Inflammatory macrophage treated with lipopolysaccharide for 4 hours (primary cell): ENCODE results near the gene CLDN11.

Experiments
- DNase-seq: peaks from one replicate; pipeline ENCODE4 v3.0.0-alpha.2; 2020

Gene CLDN11

DNA sequence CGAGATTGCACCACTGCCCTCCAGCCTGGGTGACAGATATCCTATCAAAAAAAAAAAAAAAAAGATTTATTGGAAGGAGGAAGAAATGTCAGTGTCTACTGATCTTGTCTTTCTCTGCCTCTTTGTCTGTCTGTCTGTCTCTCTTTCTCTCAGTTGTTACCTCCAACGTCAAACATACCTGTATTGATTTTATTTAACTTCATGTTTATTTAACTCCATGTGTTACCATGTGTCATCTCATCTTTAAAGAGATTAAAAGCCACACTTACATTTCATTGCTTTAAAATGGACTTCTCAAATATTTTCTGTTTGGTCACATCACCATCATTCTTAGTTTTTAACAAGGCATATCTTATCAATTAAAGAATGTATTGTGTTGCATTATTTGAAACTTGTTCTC lies 9.4 kb downstream of the CLDN11 start:
- no peak for DNase-seq

DNA sequence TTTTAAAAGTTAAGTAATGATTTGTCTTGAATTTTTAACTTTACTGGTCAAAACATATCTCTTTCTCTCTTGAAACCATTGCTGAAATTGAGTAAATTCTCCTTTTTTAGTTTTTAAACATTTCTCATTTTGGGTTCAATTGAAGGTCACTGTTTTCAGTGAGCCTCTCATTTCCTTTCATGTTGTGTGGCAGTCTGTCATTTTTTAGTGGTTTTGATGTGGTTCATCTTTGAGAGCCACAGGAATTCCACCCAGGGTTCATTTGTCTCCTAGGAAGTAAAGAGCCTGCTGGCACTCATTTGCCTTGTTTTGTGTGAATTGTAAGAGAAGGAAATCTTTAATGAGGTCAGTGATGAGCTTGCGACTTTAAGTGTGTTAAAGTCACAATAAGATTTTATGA lies 10.4 kb downstream of the CLDN11 start:
- DNase-seq = no peak

DNA sequence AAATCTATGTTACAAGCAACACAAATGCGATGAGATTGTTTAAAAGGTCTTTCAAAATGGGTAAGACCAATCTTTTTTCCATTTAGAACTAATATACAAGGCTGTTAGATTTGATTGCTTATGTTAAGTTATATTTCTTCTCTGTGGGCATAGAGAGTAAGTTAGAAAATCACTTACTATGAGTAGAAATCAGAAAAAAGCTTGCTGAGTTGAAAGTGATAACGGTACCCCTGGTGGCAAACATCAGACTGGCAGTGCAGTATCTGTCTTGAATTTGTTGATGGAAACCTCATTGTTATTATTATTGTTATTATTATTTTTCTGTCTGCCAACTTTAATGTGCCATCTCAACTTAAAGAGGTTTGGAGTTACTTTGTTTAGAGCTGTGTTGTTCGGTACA lies 12.4 kb downstream of the CLDN11 start:
- no peak for DNase-seq

DNA sequence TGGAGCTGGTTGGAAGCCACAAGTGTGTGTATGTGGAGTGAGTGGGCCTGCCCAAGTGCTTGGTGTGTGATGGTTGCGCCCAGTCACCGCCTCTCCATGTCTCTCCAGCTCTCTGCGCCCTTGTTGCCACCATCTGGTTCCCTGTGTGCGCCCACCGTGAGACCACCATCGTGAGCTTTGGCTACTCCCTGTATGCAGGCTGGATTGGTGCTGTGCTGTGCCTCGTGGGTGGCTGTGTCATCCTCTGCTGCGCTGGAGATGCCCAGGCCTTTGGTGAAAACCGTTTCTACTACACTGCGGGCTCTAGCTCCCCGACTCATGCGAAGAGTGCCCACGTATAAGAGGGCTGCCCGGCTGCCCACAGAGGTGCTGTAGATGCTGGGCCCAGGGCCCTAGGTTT lies 13.7 kb downstream of the CLDN11 start:
- no peak for DNase-seq

DNA sequence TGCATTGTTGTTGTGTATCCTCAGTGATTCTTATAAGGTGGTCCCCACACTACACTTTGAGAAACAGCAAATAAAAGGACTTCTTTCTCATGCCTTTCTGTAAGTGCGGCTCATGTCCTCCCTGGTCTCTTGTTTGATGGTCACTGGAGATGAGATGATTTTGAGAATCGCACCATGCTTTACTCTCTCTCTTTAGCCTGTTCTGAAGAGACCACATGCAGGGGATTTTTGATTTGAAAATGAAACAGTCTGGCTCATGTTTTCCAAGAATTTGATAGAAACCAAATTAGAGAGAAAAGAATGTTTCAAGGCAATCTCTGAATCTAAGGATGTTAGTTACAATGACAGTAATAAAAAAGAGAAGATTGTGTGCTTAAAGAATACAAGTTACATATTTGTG lies 18.0 kb downstream of the CLDN11 start:
- DNase-seq = no peak

DNA sequence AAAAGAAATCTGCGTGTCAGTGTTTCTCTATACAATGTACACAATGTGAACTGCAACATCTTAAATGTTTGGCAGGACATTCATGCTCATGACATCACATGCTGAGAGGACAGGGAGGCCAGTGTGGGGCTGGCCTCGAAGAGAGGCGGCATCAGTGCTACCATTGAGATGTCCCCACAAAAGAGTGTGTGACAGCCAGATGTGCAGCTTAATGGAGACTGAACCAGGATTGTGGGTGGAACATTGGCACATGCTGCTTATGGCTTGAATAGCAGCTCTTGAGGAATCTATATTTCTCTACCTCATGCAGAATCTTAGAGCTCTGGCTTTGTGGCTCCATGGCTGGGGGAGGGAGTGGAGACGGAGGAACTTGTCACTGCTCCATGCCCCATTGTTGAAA lies 18.5 kb downstream of the CLDN11 start:
- no peak for DNase-seq

DNA sequence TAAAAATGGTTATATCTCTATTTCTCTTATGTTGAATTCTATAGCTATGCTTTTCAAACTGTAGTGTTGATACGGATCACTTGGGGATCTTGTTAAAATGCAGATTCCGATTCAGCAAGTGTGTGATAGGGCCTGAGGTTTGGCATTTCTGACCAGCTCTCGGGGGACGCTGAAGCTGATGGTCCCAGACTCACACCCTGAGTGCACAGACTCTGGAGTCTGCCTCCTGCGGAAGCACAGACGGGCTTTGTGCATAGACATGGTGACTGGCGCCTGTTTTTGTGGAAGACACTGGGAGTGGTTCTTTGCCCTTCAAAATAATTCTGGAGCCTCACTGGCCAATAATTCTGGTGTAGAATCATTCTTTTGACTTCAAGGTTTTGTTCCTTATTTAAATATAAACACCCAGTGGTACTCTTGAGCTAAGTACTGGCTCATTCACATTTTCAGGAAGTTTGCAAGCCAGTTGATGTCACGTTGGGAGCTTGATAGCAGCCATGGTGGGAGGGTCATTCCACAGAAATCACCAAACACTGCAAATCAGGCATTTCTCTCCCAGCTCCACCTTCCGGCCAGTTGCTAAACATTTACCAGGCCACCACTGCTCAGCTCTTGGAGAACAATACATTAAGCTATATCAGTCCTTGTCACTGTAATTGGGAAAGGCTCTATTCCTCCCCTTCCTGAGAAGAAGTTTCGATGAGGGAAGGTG lies 19.2 kb downstream of the CLDN11 start:
- no peak for DNase-seq

DNA sequence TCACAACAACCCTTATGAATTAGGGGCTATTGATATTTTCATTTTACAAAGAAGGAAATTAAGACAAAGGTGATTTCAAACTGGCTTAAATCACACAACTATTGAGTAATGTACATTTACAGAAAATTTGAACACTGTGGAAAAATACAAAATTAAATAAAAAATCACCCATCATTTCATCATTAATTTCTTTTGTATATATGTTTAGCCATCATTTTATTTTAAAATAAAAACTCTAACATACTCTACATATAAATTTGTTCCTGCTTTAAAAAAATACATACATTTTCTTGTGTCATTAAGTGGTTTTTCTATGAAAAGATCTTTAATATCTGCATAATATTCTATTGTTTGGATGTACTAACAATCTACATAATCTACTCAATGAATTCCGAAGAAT lies 20.2 kb downstream of the CLDN11 start:
- no peak for DNase-seq

DNA sequence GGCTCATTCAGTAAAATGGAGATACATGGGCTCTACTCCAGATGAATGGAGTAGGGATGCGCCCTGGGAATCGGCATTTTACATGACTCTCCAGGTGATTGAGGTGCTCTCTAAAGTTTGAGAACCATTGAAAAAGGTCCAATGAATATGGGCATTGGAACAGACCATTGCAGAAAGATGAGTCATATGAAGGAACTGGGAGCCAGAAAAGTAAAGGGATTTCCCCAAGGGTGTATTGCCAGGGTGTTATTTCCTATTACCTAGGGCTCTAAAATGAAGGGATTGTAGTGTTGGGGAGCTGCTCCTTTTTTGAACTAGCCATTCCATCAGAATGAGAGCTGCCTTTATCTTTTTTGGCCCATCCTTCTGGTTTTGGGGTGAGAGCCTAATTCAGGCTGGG lies 21.7 kb downstream of the CLDN11 start:
- peak; percentile 22 for DNase-seq

DNA sequence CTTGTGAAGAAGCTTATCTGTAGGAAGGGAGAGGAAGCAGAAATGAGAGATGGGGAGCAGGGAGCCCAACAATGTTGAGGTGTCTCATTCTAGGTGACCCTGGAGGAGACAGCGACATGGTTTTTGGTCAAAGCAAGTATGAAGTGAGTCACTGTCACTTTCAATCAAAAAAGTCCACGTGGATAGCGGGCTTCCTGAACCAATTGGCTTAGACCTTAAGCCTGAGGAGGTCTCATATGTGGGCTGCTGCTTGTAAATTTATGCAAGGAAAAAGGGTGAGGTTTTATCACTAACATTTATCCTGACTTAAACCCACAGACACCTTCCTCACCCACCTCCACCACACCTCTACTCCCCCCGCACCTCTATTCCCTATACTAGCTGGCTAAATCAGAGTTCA lies 22.7 kb downstream of the CLDN11 start:
- DNase-seq = no peak

DNA sequence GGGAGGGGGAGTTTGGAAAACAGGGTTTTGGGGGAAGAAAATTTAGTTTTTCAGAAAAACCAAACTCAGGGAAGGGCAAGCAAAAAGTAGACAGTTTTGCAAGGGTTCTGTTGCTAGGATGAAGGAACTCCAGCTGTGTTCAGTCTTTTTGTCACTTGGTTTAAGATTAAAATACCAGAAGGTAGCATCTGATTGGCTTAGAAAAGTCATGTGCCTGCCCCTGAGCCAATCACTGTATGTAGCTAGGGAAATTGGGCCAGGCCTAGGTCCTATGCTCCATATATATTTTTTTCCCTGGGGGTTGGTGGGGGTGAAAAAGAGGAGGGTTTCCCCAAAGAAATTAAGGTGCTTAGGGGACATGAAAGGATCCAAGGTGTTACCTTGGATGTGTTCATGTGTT lies 24.3 kb downstream of the CLDN11 start:
- DNase-seq = no peak

DNA sequence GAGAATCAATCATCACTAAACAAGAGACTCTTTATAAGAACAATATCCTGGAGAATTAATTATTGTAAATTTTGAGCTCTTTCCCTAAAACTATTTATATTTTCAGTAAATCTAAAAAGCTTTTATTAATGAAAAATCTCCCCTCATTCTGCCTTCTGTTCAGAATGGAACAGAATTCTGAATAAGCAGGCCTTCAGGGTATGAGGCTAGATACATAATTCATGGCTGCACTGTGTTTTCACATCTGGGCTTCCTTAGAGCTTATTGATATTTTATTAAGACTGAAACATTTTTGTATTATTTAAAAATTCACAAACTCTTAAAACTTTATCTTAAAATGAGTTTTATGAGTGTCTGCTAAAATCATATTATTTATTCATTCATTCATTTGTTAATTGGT lies 24.8 kb downstream of the CLDN11 start:
- no peak for DNase-seq

DNA sequence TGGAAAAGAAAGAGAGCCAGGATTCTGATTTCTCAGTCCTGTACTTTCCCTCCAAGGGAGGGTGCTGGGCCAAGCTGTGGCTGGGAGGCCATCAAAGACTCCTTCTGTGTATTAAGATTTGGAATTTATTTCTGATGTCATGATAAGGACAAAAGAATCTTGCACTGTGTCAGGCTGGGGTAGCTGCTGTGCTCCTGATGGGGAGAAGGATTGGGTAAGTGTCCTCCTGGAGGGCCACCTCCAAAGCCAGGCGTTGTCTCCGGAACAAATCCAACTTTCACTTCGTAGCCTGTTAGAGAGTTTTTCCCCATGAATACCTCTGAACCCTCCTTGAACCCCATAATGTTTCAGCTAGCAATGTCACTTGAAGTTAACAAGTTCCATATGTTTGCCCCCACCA lies 29.9 kb downstream of the CLDN11 start:
- no peak for DNase-seq

DNA sequence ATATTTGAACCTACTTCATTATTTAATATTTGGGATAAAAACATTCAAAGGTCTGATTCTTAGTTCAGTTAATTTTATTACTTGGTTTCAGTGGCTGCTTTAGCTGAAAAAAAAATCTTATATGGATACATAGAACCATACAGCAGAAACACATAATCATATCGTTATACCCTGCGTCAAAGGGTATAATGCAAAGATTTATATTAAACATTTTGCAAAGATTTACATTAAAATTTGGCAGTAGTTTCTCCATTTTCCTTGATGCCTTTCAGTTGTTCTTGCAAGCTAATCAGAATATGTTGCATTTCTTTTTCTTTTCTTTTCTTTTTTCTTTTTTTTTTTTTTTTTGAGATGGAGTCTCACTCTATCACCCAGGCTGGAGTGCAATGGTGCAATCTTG lies 31.4 kb downstream of the CLDN11 start:
- DNase-seq = no peak

DNA sequence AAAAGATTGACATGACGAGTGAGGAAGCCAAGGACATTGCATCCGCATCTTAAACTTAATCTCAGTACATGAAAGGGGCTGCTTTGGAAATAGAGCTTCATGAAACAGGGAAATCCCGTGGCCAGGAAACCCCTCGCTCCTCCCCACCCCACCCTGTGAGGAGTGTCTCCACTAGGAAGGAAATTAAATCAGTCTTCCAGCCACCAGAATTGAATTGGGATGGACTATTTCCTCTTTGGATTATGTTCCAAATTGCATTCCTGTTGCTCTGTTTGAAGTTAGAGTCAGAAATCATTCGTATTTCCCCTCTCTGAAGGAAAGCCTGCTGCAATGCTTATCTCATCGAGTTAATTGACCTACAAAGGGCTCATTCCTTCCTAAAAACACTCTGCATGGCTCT lies 35.8 kb downstream of the CLDN11 start:
- no peak for DNase-seq

DNA sequence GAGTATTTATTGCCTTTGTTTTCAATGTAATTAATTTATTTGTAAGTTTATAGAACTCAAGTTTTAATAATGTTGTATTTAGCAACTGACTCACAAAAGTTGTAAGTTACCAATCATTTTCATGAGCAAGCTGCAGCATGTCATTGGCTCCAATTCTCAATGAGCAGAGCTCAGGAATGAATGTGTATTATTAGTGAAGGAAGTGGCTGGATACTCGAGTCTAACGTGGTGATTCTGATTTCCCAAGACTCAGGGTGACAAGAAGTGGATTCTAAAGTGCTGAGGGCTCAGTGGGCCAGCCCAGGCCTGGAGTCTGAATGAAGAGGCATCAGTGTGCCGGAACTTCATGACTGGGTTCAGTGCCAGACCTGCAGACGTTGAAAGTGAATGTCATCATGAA lies 39.6 kb downstream of the CLDN11 start:
- no peak for DNase-seq

DNA sequence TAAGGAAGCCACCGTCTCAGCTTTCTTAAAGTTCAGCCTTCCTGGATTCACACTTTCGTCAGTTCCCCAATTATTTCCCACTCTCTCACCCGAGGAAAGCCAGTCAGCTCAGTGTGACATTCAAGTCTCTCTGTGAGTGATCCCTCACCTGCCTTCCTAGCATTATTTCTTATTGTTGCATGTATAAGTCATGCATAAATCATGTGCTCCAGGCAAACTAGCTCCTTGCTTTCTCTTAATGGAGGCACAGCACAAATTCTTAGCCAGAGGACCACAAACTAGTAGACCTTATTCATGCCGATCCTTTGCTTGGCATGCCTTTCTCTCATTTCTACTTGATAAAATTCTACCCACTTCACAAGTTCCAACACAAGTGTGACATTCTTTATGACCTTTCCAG lies 44.3 kb downstream of the CLDN11 start:
- no peak for DNase-seq

DNA sequence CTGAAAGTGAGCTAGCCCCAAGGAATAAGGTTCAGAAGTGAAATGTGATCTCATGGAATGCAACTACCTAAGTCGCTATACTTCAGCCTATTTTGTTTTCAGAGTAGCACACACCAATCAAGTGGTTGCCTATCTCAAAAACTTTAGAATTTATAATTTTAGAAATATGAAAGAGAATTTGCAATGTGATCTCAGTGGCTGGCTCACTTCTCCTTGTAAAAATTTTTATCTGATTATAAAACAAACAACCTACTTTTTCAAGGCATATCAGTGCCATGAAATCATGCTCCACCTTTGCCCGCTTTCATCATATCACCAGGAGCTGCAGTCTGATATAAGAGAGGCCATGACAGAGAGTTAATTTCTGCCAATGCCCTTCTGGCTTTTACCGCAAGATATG lies 47.3 kb downstream of the CLDN11 start:
- no peak for DNase-seq

DNA sequence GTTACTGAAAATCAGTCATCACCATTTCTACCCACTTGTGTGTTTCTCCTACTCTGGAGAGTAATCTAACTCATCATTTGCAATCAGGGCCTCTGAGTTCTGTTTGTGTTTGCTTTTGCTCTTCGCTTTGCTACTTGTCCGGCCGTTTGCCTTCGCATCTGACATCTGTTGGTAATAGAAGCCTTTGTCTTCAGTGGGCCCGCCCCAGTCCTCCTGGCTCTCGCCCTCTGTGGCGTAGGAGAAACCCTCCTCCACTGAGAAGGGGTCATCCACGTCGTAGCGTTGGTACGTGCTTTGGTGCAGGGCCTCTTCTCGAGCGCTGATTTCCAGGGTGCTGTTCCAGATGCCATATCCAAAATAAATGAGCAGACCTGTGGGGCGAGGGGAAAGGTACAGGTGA lies 48.3 kb downstream of the CLDN11 start:
- DNase-seq = no peak

DNA sequence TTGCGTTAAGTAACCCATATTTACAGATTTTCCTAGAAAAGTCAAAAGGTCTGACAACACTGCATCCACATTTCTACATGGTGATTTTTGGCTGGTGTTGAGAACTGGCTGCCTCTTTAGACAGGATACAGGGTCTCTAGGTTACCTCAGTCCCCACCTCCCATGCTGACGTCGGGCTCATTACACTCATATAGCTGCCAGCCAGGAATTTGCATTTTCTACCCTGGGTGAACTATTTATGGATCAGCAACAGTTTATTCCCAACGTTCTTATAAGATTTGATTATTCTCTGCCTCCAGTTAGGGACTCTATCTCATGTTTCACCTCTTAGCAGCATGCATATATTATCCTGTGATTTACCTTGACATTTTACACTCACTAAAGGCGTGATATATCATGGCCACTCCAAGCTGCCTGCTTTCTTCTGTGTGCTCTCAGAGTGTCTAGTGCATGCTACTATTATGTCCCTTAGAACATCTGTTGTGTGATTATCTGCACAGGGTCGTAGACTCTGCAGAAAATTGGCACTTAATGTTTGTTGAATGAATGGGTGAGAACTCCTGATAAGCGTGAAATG lies 49.0 kb downstream of the CLDN11 start:
- no peak for DNase-seq

DNA sequence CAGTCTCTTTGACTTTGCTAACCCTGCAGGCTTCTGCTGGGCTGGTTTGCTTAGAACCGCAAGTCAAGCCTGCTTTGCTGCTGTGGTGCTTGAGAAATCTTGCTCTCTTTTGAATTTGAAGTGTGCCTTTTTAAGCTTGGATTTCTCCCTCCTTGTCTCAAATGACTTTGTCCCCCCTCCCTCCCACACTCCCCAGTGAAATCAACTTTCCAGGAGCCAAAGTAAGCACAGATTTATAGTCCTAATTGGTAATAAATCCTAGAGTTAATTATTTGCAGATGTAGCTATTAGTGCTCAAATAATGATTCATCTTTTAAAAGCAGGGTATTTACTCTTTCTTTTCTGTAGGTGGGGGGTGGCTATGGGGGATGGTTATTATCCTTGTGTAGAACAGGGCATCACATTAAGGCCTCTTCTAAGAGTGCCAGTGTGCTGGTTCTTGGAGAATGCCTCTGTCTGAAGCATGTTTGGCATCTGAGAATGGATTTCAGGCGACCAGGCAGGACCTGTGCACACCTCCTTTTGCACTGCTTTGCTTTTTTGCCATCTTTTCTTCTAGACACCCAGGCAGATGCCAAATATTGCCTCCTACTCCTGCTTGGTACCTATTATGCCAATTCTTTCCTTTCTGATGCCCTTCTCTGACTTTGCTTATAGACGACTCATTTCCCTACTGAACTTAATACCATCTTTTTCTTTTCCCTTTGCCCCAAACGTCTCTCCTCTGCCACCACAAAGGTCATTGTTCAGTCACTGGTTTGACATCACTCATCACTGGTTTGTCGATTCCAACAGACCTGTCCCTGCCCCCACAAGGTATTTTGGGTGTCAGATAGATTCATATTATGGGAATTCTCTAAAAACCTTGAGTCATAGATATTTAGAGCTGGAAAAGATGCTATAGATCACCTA lies 50.7 kb downstream of the CLDN11 start:
- DNase-seq = no peak

DNA sequence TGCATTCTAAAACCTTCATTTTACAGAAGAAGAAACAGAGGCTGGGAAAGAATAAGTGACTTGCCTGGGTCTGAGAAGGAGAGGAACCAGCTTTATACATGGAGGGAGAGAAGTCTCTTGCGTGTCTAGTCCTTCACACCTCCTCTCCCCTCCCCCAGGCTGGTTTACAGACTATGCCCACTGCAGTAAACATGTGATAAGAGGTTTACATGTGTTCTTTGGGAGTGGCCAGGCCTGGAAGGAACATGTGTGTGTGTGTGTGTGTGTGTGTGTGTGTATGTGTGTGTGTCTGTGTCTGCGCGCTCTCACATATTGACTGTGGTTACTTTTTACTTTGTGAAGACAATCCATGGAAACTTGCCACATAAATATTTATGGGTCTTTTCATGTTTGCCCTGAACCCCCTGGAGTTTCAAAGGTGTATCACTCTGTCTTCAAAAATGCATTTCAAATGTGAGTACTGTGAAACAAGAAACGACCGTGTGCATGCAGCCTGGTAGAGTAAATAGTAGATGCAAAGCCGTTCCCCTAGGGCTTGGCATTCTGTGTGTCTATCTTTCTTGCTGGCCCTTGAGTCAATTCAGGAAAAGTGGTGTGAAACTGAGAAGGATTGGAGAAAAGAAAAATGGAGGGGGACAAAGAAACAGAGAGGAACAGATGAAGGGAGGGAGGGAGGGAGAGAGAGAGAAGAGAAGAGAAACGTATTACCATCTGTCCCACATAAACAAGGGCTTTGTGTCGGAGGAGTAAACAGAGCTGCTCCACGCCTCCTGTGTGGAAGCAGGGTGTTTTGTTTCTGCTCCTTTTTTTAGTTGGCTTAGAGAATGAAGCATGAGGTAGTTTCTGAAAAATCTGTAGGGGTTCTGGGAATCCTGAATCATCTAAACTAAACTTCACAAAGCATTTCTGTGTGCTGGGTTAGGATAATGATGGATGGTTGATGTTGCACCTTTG lies 51.7 kb downstream of the CLDN11 start:
- no peak for DNase-seq

DNA sequence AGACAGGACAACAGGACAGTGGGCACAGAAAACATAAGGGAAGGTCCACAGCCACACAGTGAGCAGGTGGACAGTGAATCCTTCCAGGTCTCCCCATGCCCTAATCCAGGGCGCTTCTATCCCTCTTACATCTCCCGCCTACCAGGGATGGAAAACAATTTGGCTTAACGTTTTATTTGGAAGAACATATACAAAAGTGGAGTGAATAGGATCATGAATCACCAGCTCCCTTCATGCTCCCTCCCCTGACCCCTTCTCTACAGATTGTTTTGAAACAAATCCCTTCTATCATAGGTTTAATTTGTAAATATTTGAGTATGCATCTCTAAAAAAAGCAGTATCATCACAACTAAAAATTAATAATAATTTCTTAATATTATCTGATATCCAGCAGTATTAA lies 52.5 kb downstream of the CLDN11 start:
- DNase-seq = no peak
